Activated naive CD8-positive, alpha-beta T cell treated with anti-CD3 and anti-CD28 coated beads, Interleukin-2, amount 10 ng/mL, durations not matched to agents 7 days and 5 days (primary cell): ENCODE measurements around the gene TARM1. TPM values are rescaled to one million over a fixed set of nuclear protein-coding genes. Genes with fewer than 3 reads are reported as not detected.
A peak's percentile ranks its signal among the peaks of the same experiment; 100 is the strongest.

ENCODE experiments used
- ATAC-seq: fragments of 150-1000 bp; cut with Tn5 transposase; one replicate; pipeline ENCODE4 v1.10.0; 2021; ENCODE audit warnings: low read depth, moderate library complexity
- POLR2A ChIA-PET: fragments of 350-600 bp; sonication (Branson Sonifier 250); formaldehyde crosslinking; loops from one replicate; lab custom pipeline; 2021; ENCODE audit warnings: antibody characterized with exemption; lab: Charles Lee
- DNase-seq: peaks from one replicate; pipeline ENCODE4 v3.0.0; 2021
- H3K27ac Mint-ChIP-seq: one replicate; pipeline ENCODE4 v1.8.0; 2022; ENCODE audit warnings: mild to moderate bottlenecking, mixed read lengths
- H3K27me3 Mint-ChIP-seq: one replicate; pipeline ENCODE4 v1.8.0; 2022; ENCODE audit warnings: mild to moderate bottlenecking, moderate library complexity, mixed read lengths
- H3K36me3 Mint-ChIP-seq: one replicate; pipeline ENCODE4 v1.8.0; 2021; ENCODE audit warnings: mild to moderate bottlenecking, mixed read lengths
- H3K4me1 Mint-ChIP-seq: one replicate; pipeline ENCODE4 v1.8.0; 2021; ENCODE audit warnings: mixed read lengths
- H3K4me3 Mint-ChIP-seq: one replicate; pipeline ENCODE4 v1.8.0; 2022; ENCODE audit warnings: mild to moderate bottlenecking, moderate library complexity, mixed read lengths
- H3K9me3 Mint-ChIP-seq: one replicate; pipeline ENCODE4 v1.8.0; 2021; ENCODE audit warnings: mixed read lengths
- total RNA-seq, 2 experiments: library from RNA; stranded (reverse); gene quantifications; one replicate each; pipeline ENCODE4 v1.2.3, GENCODE V29; 2021

The TARM1 gene
- total RNA-seq, 2 experiments from 2014 or later, result not detected

DNA sequence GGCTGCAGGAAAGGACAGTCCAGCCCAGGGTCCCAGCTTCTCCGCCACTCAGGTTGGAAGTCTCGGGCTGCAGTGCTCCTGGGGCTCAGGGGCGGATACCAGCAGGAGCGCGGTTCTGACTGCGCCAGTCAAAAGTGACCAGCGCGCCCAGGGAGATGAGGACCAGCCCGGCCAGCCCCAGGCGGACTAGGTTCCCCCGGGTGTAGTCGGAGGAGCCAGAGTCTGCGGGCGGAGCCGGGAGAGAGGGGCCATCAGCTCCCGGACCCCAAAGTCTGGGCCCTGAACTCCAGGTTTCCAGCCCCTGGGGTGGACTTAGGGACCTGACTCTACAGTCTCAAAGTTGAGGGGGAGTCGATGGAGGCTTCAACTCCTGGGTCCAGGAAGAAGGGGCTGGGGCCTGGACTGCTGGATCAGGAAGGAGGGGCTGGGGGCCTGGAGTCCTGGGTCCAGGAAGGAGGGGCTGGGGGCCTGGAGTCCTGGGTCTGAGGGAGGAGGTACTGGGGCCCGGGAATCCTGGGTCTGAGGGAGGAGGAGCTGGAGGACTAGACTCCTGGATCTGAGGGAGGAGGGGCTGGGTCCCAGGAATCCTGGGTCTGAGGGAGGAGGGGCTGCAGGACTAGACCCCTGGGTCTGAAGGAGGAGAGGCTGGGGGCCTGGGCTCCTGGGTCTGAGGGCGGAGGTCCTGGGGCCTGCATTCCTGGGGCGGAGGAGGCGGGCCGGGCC is 14.1 kb upstream of the TARM1 start:
- peak overlapping the region; percentile 25 for H3K4me3 Mint-ChIP-seq
- POLR2A ChIA-PET, result interaction anchor here (0.5 to 1.5 kb wide), 5 partner anchors 19 to 1564 kb away, joined by 3 to 5 read pairs (median 3); partner anchors contain the start of genes CNOT3 and ZNF347
- DNase-seq, result no peak
- peaks cover 11% of the 10 kb centered on the region for H3K4me1 Mint-ChIP-seq
- H3K9me3 Mint-ChIP-seq, result peaks cover 2% of the 10 kb centered on the region
- H3K36me3 Mint-ChIP-seq, result peaks cover 1% of the 10 kb centered on the region
- ATAC-seq, result no peak
- no peak overlapping the region for H3K27ac Mint-ChIP-seq
- peaks cover 11% of the 10 kb centered on the region for H3K27me3 Mint-ChIP-seq

DNA sequence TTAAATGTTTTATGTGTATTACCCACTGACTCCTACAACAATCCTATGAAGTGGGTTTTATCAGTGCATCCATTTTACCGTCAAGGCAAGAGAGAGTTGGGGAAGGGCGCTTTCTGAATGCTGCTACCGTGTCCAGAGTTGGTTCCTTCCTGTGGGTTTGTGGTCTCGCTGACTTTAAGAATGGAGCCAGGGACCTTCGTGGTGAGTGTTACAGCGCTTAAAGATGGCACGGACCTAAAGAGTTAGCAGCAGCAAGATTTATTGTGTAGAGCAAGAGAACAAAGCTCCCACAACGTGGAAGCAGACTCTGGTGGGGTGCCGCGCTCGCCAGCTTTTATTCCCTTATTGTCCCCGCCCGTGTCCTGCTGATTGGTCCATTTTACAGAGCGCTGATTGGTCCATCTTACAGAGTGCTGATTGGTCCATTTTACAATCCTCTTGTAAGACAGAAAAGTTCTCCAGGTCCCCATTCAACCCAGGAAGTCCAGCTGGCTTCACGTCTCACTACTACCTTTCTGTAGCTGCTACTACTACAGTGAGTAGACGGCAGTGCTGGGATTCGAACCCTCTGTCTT is 13.3 kb upstream of the TARM1 start:
- peaks cover 2% of the 10 kb centered on the region for H3K9me3 Mint-ChIP-seq

DNA sequence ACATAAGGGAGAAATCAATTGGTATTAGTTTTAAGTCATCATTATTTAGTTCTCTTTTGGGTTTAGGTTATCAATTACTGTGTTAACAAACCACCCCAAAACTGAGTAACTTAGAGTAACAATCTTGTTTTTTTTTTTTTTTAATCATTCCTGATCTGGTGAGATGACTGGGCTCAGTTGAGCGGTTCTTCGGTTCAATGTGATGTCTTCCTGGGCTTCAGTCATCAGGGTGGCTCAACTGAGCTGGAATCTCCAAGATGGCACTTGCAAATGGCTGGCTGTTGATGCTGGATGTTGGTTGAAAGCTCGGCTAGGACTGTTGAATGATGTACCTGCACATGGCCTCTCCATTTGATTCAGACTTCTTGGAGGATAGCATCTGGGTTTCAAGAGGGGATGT is 3.2 kb upstream of the TARM1 start:
- Mint-ChIP-seq H3K36me3 (no peaks in the 10 kb centered on the region), H3K27me3 (peaks cover 14% of the 10 kb centered on the region), H3K9me3 (peaks cover 3% of the 10 kb centered on the region), H3K27ac (no peak overlapping the region), H3K4me1 (no peaks in the 10 kb centered on the region), H3K4me3 (no peak overlapping the region)
- POLR2A ChIA-PET, result no interaction called here
- DNase-seq (no peak), ATAC-seq (no peak)

More for the DNA sequence above, 13.3 kb upstream of the TARM1 start:
- peaks cover 12% of the 10 kb centered on the region for H3K27me3 Mint-ChIP-seq
- no peak for DNase-seq
- POLR2A ChIA-PET, result interaction anchor here (0.5 kb wide), 1 partner anchor 221 kb away, joined by 3 read pairs; no protein-coding TSS in a partner anchor
- peak overlapping the region; percentile 32 for H3K4me3 Mint-ChIP-seq
- no peak for ATAC-seq
- H3K4me1 Mint-ChIP-seq, result peaks cover 11% of the 10 kb centered on the region
- no peak overlapping the region for H3K27ac Mint-ChIP-seq
- peaks cover 1% of the 10 kb centered on the region for H3K36me3 Mint-ChIP-seq

DNA sequence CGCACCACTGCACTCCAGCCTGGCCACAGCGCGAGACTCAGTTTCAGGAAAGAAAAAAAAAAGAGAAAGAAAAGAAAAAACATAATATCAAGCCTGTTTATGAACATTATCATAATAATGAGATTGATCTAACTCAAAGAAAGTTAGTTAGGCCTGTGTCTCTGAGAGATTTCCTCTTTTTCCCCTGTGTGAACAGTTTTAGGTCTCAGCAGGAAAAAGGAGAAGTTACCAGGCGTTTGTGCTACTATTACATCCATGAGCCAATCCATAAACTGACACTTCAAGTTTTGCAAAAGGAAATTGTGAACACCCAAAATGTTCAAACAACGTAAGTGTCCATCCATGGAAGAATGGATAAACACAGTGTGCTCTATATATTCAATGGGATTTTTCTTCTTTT is 3.8 kb downstream of the TARM1 start:
- no peak for DNase-seq
- Mint-ChIP-seq H3K4me1 (no peaks in the 10 kb centered on the region), H3K27me3 (peaks cover 2% of the 10 kb centered on the region), H3K36me3 (no peaks in the 10 kb centered on the region), H3K9me3 (no peaks in the 10 kb centered on the region), H3K27ac (no peak overlapping the region), H3K4me3 (no peak overlapping the region)
- POLR2A ChIA-PET, result no interaction called here
- no peak for ATAC-seq

DNA sequence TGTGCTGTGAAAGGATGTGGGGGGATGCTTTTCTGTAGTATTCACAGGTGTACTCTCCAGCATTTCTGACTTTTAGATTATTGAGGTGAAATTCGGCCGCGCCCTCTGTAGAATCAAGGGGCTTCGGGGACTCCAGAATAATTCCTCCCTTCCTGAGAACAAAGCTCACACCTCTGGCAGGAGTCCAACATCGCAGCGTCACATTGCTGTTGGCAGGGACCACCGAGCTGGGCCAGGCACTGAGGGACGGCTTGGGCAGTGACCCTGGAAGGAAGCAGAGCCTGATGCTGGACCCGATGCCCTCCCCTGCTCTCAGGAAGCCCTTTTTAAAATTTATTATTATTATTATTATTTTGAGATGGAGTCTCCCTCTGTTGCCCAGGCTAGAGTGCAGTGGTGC is 6.3 kb downstream of the TARM1 start:
- H3K4me3 Mint-ChIP-seq, result no peak overlapping the region
- H3K36me3 Mint-ChIP-seq, result no peaks in the 10 kb centered on the region
- no peak overlapping the region for H3K27ac Mint-ChIP-seq
- ATAC-seq (no peak), DNase-seq (no peak)
- POLR2A ChIA-PET, result no interaction called here
- H3K4me1 Mint-ChIP-seq, result no peaks in the 10 kb centered on the region
- no peaks in the 10 kb centered on the region for H3K9me3 Mint-ChIP-seq
- H3K27me3 Mint-ChIP-seq, result peaks cover 3% of the 10 kb centered on the region

DNA sequence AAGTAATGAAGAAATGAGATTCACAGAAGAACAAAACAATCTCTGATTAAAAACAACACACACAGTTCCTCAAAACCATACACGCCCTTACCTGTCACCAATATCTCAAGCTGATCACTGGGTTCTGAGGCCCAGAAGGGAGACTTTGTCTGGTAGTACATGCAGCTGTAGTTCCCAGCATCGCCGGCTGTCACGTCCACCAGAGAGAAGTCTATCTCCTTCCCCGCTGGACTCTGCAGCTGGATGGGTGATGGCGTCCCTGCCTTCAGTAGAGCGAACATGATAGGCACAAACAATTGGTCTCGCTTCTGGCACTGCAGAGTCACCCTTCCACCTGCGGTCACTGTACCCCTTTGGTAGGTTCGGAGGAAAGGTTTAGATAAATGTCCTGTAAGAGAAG is 7.3 kb downstream of the TARM1 start:
- POLR2A ChIA-PET, result no interaction called here
- Mint-ChIP-seq H3K27ac (no peak overlapping the region), H3K36me3 (no peaks in the 10 kb centered on the region), H3K27me3 (peaks cover 3% of the 10 kb centered on the region), H3K4me1 (no peaks in the 10 kb centered on the region), H3K4me3 (no peak overlapping the region), H3K9me3 (no peaks in the 10 kb centered on the region)
- ATAC-seq, result no peak
- DNase-seq, result no peak

DNA sequence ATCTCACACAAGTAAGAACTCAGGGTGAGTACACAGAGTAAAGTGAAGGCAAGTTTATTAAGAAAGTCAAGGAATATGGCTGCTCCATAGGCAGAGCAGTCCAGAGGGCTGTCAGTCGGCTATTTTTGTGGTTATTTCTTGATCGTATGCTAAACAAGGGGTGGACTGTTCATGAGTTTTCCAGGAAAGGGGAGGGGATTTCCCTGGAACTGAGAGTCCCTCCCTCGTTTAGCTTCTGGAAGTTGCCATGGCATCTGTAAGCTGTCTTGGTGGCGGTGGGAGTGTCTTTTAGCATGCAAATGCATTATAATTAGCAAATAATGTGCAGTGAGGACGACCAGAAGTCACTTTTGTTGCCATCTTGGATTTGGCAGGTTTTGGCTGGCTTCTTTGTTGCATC is 11.7 kb downstream of the TARM1 start:
- POLR2A ChIA-PET, result no interaction called here

DNA sequence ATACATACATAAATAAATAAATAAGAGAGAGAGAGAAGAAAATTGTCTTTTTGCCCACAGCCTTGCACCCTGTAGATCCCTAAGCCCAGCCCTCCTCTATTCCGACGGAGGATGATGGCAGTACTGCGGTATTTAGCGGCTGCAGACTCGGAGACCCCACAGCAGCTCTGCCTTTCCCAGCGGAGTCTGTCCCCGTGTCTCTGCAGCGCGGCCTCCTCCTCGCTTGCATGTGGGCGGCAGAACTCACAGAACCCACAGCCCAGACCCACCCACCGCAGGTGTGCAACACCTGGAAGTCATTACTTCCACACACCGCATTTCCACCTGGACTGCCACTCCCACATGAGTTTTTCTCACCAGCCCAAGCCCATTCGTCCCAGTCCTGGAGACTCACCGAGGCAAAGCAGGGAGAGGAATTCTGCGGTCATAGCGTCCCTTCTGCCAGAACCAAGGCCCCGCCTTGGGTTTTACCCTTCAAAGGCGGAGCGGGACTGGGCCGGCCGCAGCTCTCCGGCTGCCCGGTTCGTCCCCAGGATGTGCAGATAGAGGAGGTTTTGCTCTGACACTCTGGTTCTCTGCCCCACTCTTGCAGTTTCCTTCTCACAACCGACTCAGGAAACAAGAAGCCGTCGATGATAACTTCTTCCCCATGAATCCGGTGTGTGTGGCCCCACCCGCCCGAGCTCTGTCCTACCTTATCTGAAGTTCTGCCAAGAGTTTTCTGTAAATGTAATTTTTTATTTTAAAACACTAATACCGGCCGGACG is 17.6 kb downstream of the TARM1 start, which contains the start of gene VSTM1:
TSS of gene VSTM1 (minus strand) at position 548 of the 767 bp plus-strand sequence. CDS start at position 428, 120 bp downstream.
- DNase-seq, result no peak
- H3K4me3 Mint-ChIP-seq, result no peak within 1 kb of the TSS
- no peaks in the 10 kb centered on the region for H3K9me3 Mint-ChIP-seq
- no peak within 1 kb of the TSS for H3K27ac Mint-ChIP-seq
- POLR2A ChIA-PET, result no interaction called here
- no peaks in the 10 kb centered on the region for H3K4me1 Mint-ChIP-seq
- H3K27me3 Mint-ChIP-seq, result peaks cover 9% of the 10 kb centered on the region
- ATAC-seq, result no peak
- H3K36me3 Mint-ChIP-seq, result no peaks in the 10 kb centered on the region

More for the DNA sequence above, 11.7 kb downstream of the TARM1 start:
- Mint-ChIP-seq H3K27me3 (peaks cover 3% of the 10 kb centered on the region), H3K4me3 (no peak overlapping the region), H3K27ac (no peak overlapping the region), H3K4me1 (no peaks in the 10 kb centered on the region), H3K36me3 (no peaks in the 10 kb centered on the region), H3K9me3 (no peaks in the 10 kb centered on the region)
- ATAC-seq, result no peak
- DNase-seq, result no peak

DNA sequence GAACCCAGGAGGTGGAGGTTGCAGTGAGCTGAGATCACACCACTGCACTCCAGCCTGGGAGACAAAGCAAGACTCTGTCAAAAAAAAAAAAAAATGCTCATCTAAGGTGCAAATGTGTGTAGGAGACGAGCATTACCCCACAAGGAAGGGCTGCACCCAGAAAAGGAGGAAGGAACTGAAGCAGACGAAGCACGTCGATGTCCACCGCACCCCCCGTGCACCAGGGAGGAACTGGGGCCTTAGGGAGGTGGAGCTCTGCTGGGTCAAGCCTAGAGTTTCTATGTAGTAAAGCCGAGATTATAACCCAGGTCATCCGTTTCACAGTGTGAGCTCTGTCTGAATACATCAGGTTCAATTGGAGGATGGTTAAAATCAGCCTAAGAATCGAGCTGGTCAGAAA is 18.5 kb downstream of the TARM1 start:
- Mint-ChIP-seq H3K27me3 (peaks cover 9% of the 10 kb centered on the region), H3K27ac (no peak overlapping the region), H3K4me1 (no peaks in the 10 kb centered on the region), H3K4me3 (no peak overlapping the region), H3K36me3 (no peaks in the 10 kb centered on the region), H3K9me3 (no peaks in the 10 kb centered on the region)
- POLR2A ChIA-PET, result no interaction called here
- ATAC-seq (no peak), DNase-seq (no peak)

DNA sequence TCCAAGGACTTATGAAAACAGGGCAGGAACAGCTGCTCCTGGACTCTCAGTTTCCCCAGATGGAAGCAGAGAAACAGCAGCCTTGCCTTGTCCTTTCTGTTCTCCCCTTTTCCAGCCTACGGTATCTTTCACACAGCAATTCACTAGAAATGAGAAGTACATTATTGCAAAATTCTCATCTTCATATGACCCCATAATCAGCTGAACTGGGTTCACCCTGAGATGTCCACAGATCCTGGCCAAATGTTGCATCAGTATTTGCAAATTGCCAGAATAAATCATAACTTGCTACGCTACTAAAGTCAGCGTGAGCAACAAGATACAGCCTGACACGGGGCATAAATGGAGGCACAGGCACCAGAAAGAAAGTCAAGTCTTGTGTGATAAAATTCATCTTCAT is 33.5 kb downstream of the TARM1 start:
- peaks cover 2% of the 10 kb centered on the region for H3K27me3 Mint-ChIP-seq
- no peak for ATAC-seq
- no peaks in the 10 kb centered on the region for H3K36me3 Mint-ChIP-seq

DNA sequence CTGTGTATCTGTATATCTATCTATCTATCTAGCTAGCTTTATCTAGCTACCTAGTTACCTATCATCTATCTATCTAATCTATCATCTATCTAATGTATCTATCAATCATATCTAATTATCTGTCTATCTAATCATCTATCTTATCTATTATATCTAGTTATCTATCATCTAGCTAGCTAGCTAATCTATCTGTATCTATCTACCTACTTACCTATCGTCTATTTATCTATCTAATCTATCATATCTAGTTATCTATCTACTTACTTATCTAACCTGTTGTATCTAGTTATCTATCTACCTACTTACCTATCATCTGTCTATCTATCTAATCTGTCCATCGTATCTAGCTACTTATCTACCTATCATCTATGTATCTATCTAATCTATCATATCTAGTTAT is 35.4 kb downstream of the TARM1 start:
- no peak overlapping the region for H3K4me3 Mint-ChIP-seq
- POLR2A ChIA-PET, result interaction anchor here (0.5 kb wide), 1 partner anchor 224 kb away, joined by 3 read pairs; no protein-coding TSS in a partner anchor
- H3K27me3 Mint-ChIP-seq, result peaks cover 2% of the 10 kb centered on the region
- no peaks in the 10 kb centered on the region for H3K36me3 Mint-ChIP-seq
- no peaks in the 10 kb centered on the region for H3K4me1 Mint-ChIP-seq
- H3K27ac Mint-ChIP-seq, result no peak overlapping the region
- ATAC-seq, result no peak
- no peak for DNase-seq
- H3K9me3 Mint-ChIP-seq, result no peaks in the 10 kb centered on the region

More for the DNA sequence above, 33.5 kb downstream of the TARM1 start:
- POLR2A ChIA-PET, result no interaction called here
- Mint-ChIP-seq H3K9me3 (no peaks in the 10 kb centered on the region), H3K4me3 (no peak overlapping the region), H3K27ac (no peak overlapping the region), H3K4me1 (no peaks in the 10 kb centered on the region)
- no peak for DNase-seq

DNA sequence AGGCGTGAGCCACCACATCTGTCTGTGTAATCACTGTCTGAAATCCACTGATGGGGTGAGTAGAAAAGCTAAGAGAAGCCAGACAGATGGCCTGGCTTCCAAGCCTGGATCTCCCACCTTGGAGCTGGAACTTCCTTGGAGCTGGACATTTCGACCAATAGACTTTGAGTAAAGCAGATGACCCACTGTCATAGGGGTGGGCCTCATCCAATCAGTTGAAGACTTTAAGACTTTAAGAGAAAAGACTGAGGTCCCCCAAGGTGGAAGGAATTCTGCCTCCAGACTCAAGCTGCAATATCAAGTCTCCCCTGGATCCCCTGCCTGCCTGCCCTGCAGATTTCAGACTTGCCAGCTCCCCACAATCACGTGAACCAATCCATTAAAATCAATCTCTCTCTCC is 38.2 kb downstream of the TARM1 start:
- Mint-ChIP-seq H3K36me3 (no peaks in the 10 kb centered on the region), H3K4me1 (no peaks in the 10 kb centered on the region)

DNA sequence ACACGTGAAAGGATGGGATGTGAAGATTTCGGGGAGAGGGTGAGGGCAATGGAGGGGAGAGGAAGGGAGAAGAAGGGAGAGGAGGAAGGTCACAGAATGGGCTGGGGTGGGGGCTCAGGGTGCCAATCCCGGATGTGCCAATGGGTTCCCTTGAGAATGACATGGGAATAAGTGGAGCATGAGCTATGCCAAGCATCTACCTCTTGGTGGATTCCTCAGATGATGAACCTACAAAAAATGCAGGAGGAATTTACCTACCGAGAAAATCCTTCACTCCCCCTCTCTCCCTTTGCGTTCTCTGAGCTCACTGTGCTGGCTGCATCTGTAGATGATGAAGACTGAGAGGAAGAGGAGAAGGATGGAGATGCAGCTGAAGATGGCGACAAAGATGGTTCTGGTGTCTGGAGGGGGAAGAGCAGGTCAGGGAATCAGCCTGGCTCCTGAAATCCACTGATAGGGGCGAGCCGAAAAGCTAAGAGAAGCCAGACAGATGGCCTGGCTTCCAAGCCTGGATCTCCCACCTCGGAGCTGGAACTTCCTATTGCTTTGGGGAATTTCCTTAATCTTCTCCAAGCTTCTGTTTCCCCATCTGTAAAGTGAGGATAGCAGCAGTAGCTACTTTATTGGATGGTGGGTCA is 39.1 kb downstream of the TARM1 start:
- no peaks in the 10 kb centered on the region for H3K36me3 Mint-ChIP-seq
- H3K4me3 Mint-ChIP-seq, result no peak overlapping the region
- no peaks in the 10 kb centered on the region for H3K27me3 Mint-ChIP-seq
- DNase-seq, result no peak
- no peaks in the 10 kb centered on the region for H3K4me1 Mint-ChIP-seq
- ATAC-seq, result no peak
- no peaks in the 10 kb centered on the region for H3K9me3 Mint-ChIP-seq
- no peak overlapping the region for H3K27ac Mint-ChIP-seq
- POLR2A ChIA-PET, result no interaction called here

More for the DNA sequence above, 38.2 kb downstream of the TARM1 start:
- H3K4me3 Mint-ChIP-seq, result no peak overlapping the region
- no peaks in the 10 kb centered on the region for H3K9me3 Mint-ChIP-seq
- POLR2A ChIA-PET, result no interaction called here
- no peaks in the 10 kb centered on the region for H3K27me3 Mint-ChIP-seq
- no peak overlapping the region for H3K27ac Mint-ChIP-seq
- ATAC-seq, result no peak
- no peak for DNase-seq
